HG03469 (cell line): ENCODE data around the gene DNAJA3.
A peak's percentile ranks its signal among the peaks of the same experiment; 100 is the strongest.

ENCODE experiments used
- ATAC-seq: cut with Tn5 transposase; IDR thresholded peaks from one replicate; pipeline ENCODE4 v1.9.1; 2021; ENCODE audit warnings: mild to moderate bottlenecking, moderate library complexity, moderate number of reproducible peaks; ENCODE audit not compliant: unreplicated experiment

Gene DNAJA3

DNA sequence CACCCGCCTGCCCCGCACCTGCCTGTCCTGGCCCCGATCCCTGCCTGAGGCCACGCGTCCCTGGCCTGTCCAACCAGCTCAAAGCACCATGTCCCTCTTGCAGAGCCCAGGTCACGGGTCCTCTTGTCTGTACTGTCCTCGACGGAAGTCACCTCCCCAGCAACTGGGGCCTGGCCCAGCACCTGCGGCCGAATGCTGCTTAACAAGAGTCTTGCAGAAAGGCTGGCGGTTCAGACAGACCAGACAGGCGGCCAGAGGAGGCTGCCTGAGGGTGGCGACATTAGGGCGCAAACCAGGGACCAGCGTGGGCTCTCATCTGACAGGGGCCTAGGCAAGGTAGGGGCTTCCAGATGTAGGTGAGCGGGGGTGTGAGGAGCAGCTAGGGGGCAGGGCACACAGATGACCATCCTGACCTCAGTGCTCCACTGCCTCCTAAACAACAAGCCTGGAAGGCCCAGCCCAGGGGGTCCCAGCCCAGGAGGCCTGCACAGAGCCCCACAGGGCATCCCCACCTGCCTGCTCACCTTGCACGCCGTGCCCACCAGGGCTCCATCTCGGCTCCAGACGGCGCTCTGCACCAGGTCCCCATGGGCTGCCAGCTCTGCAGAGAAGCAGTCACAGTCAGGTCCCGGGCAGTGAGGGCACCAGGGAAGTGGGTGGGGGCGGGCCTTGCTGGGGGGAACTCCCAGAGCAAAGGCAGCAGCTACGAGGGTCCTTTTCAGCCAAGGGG is 20.5 kb upstream of the DNAJA3 start:
- no peak for ATAC-seq

DNA sequence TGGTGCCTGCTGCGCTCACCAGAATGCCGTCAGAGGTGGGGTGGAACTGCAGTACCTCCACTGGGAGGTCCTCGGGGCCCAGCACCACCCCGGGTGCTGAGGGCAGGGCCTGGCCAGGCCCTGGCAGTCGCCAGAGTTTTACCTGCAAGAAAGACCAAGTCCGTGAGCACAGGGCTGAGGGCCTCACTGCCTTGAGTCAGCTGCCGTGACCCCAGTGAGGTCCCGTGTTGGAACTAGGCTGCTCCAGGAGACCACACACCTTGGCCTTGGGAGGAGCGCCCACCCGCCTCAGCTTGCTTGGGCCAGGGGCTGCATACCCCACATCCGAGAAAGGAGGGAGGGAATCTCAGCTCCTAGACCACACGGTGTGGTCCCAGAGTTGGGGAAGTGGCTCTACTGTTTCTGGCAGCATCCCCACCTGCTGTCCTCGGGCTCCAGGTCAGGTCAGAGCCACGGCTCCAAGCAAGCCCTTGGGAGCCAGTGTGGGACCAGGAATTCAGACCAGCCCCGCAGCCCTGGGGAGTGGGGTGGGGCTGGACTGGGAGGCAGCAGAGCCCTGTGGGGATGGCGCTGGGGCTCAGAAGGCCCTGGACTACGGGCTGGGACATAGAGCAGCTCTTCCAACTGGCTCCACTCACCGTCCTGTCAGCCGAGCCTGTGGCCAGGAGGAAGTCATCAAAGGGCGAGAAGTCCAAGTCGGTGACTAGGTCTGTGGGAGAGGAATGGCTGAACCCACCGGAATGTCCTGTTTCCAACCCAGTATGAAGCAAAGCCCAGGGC is 17.9 kb upstream of the DNAJA3 start:
- ATAC-seq: no peak

DNA sequence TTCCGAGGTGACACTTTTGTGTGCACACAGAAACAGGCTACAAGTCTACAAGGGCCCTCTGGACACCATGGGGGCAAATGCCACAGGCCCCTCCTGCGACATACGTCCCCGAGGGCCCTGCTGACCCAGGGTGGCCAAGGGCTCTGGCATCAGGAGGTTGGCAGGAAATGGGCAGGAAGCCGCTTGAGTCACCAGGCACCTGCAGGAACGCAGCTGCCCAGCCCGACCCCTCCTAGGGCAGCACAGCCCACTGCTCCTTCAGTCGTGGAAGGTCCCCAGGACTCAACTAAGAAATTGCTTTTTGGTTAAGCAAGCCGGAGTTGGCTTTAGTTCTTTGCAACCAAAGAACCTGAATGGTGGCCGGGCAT is 17.4 kb upstream of the DNAJA3 start:
- ATAC-seq: no peak

DNA sequence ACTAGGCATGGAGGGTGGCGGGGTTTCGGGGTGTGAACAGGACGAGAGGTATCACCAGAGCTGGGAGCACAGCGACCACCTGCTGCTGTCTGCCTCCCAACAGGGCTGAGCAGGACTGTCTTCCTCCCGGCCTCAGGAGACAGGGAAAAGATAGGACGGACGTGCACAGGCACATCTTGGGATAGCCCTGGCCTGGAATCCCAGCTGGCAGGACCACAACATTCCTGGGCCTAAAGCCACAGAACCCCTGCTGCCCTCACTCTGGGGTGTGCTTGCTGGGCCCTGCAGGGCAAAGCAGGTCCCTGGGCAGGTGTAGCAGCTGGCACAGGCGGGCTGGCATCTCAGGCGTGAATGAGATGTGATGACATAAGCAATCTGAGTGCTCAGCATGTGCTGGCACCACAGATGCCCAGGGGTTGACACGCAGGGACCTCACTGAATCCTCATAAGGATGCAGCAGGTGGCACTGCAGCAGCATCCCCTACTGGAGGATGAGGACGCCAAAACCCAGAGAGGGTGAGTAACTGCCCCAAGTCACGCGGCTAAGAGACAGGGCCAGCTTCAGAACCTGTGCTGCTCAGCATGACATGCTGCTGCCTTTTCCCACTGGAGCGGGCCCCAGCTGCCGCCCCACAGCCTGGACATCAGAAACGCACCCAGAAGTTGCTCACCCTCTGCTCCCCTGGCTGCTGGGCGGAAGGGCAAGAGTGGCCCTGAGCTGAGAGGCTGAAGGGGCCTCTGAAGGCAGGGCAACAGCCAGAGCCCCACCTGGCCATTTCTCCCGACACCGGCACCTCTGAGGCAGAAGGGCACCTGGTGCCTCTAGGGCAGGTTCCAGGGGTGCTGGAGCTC is 16.4 kb upstream of the DNAJA3 start:
- no peak for ATAC-seq

DNA sequence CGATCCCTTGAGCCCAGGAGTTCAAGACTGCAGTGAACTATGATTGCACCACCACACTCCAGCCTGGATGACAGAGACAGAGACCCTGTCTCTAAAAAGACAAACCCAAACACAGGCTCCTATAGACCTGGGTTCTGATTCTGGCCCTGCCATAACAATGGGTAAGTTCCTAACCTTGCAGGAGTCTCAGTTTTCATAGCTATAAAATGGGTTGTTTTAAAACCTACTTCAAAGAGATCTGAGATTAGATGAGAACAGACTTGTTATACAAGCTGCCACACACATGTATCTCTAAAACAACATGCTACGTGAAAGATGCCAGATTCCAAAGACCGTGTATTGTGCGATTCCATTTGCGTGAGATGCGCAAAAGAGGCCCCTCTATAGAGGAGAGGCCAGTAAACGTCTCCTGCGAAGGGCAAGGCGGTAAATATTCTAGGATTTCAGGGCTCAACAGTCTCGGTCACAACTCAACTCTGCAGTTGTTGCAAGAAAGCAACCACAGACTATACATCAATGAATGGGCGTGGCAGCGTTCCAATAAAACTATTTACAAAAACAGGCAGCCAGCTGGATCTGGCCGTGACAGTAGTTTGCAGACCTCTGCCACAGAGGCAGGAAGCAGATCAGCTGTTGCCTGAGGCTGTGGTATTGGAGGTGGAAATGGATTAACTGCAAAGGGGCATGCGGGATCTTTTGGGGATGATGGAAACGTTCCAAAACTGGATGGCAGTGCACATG is 15.2 kb upstream of the DNAJA3 start:
- no peak for ATAC-seq

DNA sequence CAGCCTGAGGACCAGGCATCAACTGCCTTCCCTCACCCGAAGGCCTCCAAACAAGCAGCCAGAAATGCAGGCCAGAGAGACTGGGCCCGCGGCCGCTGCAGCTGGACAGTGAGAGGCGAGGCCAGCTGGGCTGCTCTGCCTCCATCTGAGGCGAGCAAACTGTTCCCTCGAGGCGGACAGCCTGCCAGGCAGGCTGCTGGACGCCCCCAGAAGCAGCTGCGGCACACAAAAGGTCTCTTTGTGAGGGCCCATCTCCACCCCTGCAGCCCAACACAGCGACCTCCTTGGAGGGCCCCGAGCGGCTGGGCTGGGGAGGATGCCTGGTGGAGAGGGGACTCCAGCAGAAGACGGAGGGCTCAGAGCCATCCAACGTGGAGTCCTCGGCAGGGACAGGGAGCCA is 14.0 kb upstream of the DNAJA3 start:
- ATAC-seq: no peak

DNA sequence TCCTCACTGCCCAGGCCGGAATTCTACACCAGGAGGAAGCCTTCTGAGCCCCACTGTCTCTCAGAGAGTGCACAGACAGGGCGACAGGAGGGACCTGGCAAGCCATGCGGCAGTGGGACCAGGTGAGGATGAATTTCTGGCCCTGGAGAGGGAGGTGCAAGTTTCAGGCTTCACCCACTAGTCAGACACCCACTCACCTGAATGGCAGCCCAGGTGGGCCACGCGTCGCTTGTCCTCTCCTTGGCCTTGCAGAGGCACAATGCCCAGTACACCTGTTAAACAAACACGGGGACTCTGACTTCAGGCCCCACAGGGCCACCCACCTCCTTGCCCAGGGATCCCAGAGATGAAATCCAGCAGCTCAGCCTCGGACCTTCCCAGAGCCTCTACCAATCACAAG is 13.5 kb upstream of the DNAJA3 start:
- ATAC-seq: no peak

DNA sequence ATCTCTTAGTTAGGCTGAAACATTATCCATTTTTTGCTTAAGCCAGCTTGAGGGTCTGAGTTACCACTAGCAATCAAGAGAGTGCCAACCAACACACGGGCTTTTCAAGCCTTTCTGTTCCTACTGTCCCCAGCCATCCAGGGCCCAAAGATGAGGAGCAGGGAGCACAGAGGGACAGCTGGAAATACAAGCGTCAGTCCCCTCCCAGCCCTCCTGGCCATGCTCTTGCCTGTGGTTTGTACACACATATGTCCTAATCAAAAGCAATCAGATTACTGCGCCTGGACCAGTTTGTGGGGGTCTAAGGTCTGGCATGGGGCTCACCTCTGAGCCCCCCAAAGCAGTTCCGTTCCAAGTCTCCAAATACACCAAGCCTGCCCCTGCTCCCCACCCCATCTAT is 12.8 kb upstream of the DNAJA3 start:
- no peak for ATAC-seq

DNA sequence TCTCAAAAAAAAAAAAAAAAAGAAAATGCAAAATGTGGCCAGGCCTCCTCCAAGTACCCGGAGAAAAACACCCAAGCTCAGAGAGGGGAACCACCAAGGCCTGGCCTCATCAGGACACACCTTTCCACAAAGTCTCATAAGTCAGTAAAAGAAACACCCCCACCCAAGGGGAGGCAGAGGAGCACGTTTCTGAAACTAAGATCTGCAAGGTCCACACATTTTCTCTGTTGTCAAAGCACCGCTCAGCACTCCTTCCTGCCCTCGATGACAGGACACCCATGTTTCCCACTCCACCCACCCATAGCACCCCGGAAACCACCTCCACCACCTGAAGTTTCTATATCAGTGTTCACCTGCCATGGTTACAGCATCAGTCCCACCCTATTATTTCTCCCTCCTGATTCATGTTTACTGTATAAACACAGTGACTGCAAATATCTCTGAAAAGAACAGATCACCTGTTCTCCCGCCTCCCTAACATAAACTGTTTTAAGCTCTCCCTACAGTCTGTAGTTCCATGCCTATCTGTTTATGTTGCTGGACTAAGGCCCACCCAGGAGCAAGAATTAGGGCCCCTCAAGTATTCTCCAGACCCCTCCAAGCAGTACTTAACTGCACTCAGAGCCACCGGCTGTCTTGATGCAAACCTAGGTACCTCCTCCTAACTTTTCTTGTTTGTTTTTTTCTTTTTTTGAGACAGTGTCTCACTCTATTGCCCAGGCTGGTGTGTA is 11.3 kb upstream of the DNAJA3 start:
- ATAC-seq: peak; percentile 46

DNA sequence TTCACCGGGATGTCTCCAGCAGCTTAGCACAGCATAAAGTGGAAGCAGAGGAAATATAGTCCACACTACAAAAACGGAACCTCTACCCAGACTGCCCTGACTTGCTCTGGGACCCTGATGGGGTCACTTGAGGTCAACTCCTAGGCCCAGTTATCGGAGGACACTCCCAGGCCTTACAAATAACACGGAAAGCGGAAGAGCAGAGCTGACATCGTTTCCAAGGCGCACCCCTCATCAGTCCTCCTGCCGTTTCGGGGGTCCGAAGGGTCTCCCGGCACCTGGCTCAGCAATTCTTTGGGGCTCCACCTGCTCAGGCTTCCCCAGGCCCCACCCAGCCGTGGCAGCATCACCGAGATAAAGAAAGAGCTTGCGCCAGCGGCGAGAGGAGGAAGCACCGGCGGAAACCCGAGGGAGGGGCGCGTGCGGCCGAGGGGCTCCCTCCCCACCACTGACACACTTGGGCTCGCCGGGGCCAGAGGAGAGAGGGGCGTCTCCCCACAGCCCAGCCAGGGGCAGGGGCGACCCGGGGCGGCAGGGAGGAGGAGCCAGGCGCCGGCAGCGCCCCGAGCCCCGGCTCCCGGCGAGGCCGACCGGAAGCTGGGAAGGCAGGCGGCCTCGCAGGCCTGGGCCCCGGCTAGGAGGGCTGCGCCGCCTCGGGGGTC is 10.0 kb upstream of the DNAJA3 start:
- no peak for ATAC-seq

DNA sequence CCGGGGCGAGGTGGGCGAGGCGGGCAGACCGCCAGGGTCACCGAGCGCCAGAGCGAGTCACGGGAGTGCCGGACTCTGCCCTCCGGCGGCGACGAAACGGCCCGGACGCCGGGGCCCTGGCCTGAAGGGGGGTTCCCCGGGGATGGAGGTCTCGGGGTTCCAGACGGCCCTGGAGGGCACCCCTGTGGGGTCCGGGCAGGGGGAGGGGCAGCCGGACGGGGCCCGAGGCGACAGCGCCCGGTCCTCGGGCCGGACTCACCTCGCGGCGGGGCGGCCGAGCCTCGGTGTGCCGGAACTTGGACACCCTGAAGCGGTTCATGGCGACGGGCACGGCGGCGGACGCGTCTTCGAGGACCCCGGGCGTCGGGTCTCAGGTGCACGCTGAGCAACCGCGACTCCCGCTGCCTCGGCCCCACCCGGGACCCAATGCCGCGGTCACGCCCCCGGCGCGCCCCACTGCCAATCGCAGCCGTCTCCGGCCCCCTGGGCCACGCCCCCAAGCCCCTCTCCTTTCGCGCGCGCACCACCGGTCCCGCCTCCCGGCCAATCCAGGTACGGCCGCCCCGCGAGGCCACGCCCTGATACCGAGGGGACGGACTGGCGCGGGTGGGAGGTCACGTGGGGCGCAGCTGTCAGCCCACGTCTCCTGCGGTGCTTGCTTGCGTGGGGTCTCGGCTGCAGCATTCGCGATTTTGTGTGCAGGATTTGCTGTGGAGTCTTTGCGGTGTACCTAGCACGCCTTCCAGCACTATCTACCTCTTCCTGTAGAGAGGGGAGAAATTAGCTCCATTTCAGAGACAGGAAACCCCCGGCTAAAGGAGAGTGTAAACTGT is 9.3 kb upstream of the DNAJA3 start, which contains the start of gene CORO7:
Gene CORO7 (minus strand): TSS at position 397 of the 833 bp plus-strand sequence. CDS start 78 bp downstream, at position 319.
- ATAC-seq: peak; percentile 32

DNA sequence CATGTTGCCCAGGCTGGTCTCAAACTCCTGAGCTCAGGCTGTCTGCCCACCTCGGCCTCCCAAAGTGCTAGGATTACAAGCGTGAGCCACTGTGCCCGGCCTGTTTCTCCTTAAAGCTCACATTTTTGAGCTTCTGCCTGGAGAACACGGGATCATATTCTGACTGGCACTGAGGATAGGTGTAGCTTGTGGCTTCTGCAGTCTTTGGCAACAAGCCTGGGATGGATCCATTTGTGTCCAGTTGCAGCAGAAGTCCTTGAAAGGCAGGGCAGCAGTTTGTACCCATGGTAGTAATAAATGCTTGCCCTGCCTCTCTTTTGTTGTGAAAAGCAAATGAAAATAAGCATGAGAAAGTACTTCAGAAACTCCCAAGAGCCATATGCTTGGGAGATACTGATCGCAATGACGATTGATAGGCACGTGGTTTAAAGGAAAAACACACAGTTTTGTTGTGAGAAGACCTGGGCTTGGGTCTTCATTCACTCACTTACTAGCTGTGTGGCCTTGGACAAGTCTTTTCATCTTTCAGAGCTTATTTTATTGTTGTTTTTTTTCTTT is 6.2 kb upstream of the DNAJA3 start:
- ATAC-seq: no peak

DNA sequence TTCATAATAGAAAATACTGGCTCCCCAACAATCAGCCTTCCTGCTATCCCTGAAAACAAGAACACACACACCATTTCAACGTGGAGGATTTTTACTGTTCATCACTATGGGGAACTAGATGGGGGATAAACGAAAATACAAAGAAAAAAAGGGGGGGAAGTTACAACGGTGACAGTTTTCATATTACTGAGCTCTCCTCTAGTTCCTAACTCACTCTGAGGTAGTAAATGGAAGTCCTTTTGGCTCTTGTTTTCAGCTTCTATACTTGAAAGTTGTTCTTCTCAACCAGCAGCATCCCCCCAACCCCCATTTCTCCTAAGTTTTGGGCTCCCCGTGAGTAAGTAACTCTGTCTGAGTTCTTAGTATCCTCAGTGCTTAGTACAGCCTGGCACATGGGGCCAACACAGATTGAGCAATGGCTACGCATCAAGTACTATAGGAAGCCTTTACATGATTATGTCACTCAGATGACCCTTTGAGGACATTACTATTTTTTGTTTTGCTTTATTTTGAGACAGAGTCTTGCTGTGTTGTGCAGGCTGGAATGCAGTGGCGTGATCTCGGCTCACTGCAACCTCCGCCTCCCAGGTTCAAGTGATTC is 5.1 kb upstream of the DNAJA3 start:
- no peak for ATAC-seq

DNA sequence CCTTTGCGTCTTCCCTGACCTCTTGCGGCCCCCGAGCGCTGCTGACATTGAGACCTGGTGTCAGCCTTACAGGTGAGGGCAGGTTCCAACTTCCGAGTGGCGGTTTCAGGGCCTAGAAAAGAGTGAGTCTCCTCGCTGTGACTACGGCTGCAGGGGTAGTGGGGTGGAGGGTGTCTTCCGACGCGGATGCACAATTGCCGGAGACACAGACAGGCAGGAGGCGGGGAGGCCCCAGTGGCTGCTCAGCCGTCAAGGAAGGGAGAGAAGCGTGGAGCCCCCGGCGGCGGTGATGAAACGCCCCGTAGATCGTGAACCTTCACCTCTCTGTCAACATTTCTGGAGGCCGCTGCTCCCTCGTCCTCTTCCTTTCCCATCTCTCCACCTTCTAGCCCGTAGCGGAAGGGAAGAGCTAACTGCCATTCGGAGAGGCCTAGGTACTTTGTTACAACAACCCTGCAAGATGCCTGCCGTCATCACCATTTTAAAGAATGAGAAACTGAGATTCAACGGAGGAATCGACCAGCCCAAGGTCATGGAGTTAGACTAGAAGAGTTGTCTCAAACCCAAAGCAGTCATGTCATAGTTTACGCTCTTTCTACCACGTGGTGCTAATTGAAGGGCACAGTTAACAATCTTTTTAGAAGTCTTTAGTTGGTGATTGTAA is 485 bp downstream of the DNAJA3 start:
- ATAC-seq: no peak

DNA sequence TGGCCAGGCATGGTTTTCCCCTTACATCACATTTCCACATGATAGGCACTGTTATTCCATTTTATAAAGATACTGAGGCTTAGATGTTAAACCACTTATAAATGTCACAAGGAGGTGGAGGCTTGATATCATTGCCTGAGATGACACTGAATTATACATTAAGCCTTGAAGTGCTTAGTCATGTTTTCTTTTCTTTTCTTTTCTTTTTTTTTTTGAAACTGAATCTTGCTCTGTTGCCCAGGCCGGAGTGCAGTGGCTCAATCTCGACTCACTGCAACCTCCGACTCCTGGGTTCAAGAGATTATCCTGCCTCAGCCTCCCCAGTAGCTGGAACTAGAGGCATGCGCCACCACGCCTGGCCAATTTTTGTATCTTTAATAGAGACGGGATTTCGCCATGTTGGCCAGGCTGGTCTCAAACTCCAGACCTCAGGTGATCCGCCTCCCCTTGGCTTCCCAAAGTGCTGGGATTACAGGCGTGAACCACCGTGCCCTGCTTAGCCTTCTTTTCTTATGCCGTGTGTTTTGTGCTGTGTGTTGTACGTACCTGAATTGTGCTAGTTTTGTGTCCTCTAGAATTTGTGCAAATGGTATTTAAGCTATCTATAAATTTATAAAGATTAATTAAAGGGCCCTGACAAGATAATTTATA is 1.2 kb downstream of the DNAJA3 start:
- no peak for ATAC-seq

DNA sequence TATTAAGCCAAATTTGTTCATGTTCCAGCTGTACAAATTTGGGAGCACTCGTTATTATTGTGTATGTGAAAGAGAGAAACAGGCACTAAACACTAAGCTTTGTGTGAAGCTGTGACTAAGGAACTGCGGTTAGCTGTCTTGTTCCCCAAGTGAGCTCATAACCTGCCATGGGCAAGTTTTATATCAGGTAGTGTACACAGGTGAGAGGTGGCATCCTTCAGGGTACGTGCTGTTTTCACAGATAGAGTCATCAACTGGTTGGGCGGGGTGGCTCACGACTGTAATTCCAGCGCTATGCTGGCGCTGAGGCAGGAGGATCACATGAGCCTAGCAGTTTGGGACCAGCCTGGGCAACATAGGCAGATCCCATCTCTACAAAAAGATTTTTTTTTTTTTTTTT is 2.8 kb downstream of the DNAJA3 start:
- ATAC-seq: no peak

DNA sequence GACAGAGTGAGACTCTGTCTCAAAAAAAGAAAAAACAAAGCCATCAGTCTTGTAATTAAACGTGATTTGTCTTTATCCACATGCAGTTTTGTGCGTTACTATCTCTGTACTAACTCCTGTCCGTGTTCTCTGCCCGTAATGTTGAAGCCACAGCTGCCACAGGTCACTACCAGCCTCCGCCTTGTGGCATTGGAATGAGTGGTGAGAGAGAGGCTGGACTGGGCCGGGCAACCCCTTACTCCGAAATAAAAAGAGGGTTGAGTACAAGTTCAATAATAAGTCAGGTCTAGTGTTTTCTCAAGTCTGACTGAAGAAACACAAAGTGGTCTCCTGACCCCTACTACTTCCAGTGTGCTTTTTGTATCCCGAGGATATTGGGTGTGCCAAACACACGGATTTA is 5.4 kb downstream of the DNAJA3 start:
- ATAC-seq: no peak
